Naive thymus-derived CD4-positive, alpha-beta T cell (primary cell): ENCODE data around the gene KIDINS220. TPM values are rescaled to one million over a fixed set of nuclear protein-coding genes. Genes with fewer than 3 reads are reported as not detected.

Experiments
- ATAC-seq: fragments of 150-1000 bp; cut with Tn5 transposase; 2 replicates; pipeline ENCODE4 v1.10.0; 2021; ENCODE audit warnings: mild to moderate bottlenecking, moderate library complexity
- CTCF ChIA-PET: fragments of 350-600 bp; sonication (Branson Sonifier 250); formaldehyde crosslinking; loops from one replicate; lab custom pipeline; 2021; ENCODE audit warnings: antibody characterized with exemption; lab: Charles Lee
- POLR2A ChIA-PET: fragments of 350-600 bp; sonication (Branson Sonifier 250); formaldehyde crosslinking; loops from one replicate; lab custom pipeline; 2021; ENCODE audit warnings: antibody characterized with exemption, inconsistent platforms; lab: Charles Lee
- DNase-seq, 9 donors: peaks; one replicate each; pipeline versions ENCODE4 v3.0.0 to v3.0.0-alpha.2; 2020 to 2022; ENCODE audit warnings: mixed read lengths in 1 of 9
- H3K27ac ChIP-seq: one replicate; pipeline ENCODE4 v1.7.0; 2013; ENCODE audit warnings: mild to moderate bottlenecking, low read depth, low read length, moderate library complexity
- H3K27me3 ChIP-seq, 2 donors: one replicate each; pipeline ENCODE4 v1.7.0; 2013; ENCODE audit warnings: low read length in 2 of 2, mild to moderate bottlenecking in 2 of 2, moderate library complexity in 2 of 2; ENCODE audit not compliant: control insufficient read depth in 2 of 2, insufficient read depth in 2 of 2
- H3K36me3 ChIP-seq, 3 experiments: 1 replicate in 2 of 3; 2 replicates in 1 of 3; pipeline ENCODE4 v1.7.0; 2013; ENCODE audit warnings: low read length in 3 of 3, mild to moderate bottlenecking in 3 of 3, moderate library complexity in 1 of 3; ENCODE audit not compliant: insufficient read depth in 3 of 3, control insufficient read depth in 2 of 3
- H3K4me1 ChIP-seq, 2 donors: one replicate each; pipeline ENCODE4 v1.7.0; 2013; ENCODE audit warnings: low read length in 2 of 2, mild to moderate bottlenecking in 2 of 2, moderate library complexity in 1 of 2; ENCODE audit not compliant: control insufficient read depth in 2 of 2, insufficient read depth in 2 of 2
- H3K4me3 ChIP-seq: 2 replicates; pipeline ENCODE4 v1.7.0; 2013; ENCODE audit warnings: mild to moderate bottlenecking, low read length
- H3K9me3 ChIP-seq, 3 experiments: 1 replicate in 2 of 3; 2 replicates in 1 of 3; pipeline ENCODE4 v1.7.0; 2013; ENCODE audit warnings: low read length in 3 of 3; ENCODE audit not compliant: control insufficient read depth in 2 of 3
- H3K27ac Mint-ChIP-seq, 9 donors: one replicate each; pipeline ENCODE4 v1.8.0; 2020 to 2022; ENCODE audit warnings: mixed read lengths in 9 of 9, mild to moderate bottlenecking in 8 of 9, moderate library complexity in 5 of 9, inconsistent platforms in 2 of 9
- H3K27me3 Mint-ChIP-seq, 5 donors: one replicate each; pipeline ENCODE4 v1.8.0; 2021 to 2022; ENCODE audit warnings: mixed read lengths in 5 of 5, mild to moderate bottlenecking in 1 of 5
- H3K36me3 Mint-ChIP-seq, 5 donors: one replicate each; pipeline ENCODE4 v1.8.0; 2020 to 2022; ENCODE audit warnings: mixed read lengths in 5 of 5, mild to moderate bottlenecking in 3 of 5, inconsistent platforms in 1 of 5
- H3K4me1 Mint-ChIP-seq, 7 donors: one replicate each; pipeline ENCODE4 v1.8.0; 2020 to 2022; ENCODE audit warnings: mixed read lengths in 7 of 7, mild to moderate bottlenecking in 3 of 7, inconsistent platforms in 1 of 7
- H3K4me3 Mint-ChIP-seq, 10 donors: one replicate each; pipeline ENCODE4 v1.8.0; 2020 to 2022; ENCODE audit warnings: mild to moderate bottlenecking in 10 of 10, mixed read lengths in 10 of 10, moderate library complexity in 6 of 10, inconsistent platforms in 2 of 10
- H3K9me3 Mint-ChIP-seq, 11 donors: one replicate each; pipeline ENCODE4 v1.8.0; 2020 to 2022; ENCODE audit warnings: mixed read lengths in 11 of 11, mild to moderate bottlenecking in 4 of 11, inconsistent platforms in 1 of 11, moderate library complexity in 1 of 11
- intact Hi-C, 2 donors: fragments of 100-400 bp; cut with micrococcal nuclease; formaldehyde crosslinking; loops; one replicate each; pipeline ENCODE4 v1.15.1; 2023
- polyA plus RNA-seq, 2 donors: library from polyadenylated mRNA; unstranded; fragments of 300-500 nt; fragmentation: Illumina TruSeq; gene quantifications; one replicate each; pipeline ENCODE4 v1.2.3, GENCODE V29; 2021
- total RNA-seq, 6 experiments: library from RNA in 5 of 6; stranded (reverse) in 5 of 6; gene quantifications; 1 replicate in 5 of 6; 2 replicates in 1 of 6; pipeline ENCODE4 v1.2.3 and lab custom pipeline; 2021 to 2026

KIDINS220 gene
- total and polyA plus RNA-seq, 7 experiments from 2014 or later, result 23.8 to 54.3 (median 43.0) TPM

DNA sequence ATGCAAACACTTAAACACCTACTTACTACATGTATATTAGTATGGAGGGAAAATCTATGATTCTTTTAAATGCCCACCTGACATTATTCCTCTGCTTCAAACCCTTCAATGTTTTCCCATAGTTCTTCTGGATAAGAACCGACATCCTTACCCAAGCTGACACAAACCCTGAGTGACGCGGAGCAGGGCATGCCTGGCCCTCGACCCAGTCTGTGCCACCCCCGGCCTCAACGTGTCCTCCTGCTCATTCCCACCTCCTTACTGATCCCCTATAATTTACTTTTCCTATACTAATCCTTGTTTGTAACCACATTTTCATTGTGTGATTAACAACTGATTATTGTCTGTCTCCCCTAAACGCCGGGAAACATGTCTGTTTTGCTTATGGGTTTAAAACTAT lies 17.5 kb downstream of the KIDINS220 start:
- H3K36me3 Mint-ChIP-seq, result peaks cover 0 to 47% (median 20%) of the 10 kb centered on the region in 5 donors
- ATAC-seq (no peak), DNase-seq (no peak)
- POLR2A ChIA-PET, result no interaction called here
- no peak overlapping the region for H3K4me3 ChIP-seq
- H3K9me3 ChIP-seq, result no peaks in the 10 kb centered on the region
- H3K4me1 ChIP-seq, result no peaks in the 10 kb centered on the region
- peaks cover 11 to 47% (median 12%) of the 10 kb centered on the region in 3 experiments for H3K36me3 ChIP-seq
- no peaks in the 10 kb centered on the region for H3K9me3 Mint-ChIP-seq
- intact Hi-C loops, result no loop called here
- H3K27me3 ChIP-seq, result no peaks in the 10 kb centered on the region
- H3K4me3 Mint-ChIP-seq, result no peak overlapping the region
- no peak overlapping the region for H3K27ac ChIP-seq
- H3K27ac Mint-ChIP-seq, result no peak overlapping the region
- peaks cover 0 to 5% (median 0%) of the 10 kb centered on the region in 7 donors for H3K4me1 Mint-ChIP-seq
- H3K27me3 Mint-ChIP-seq, result no peaks in the 10 kb centered on the region
- CTCF ChIA-PET, result no interaction called here

- DNase-seq, result no peak
- Mint-ChIP-seq H3K4me1 (peaks cover 0 to 5% (median 0%) of the 10 kb centered on the region in 7 donors), H3K4me3 (no peak overlapping the region), H3K36me3 (peaks cover 5 to 47% (median 21%) of the 10 kb centered on the region in 5 donors), H3K27me3 (no peaks in the 10 kb centered on the region), H3K9me3 (no peaks in the 10 kb centered on the region), H3K27ac (no peak overlapping the region)
- Histone ChIP-seq H3K4me1 (no peaks in the 10 kb centered on the region), H3K27me3 (no peaks in the 10 kb centered on the region), H3K27ac (no peak overlapping the region), H3K9me3 (no peaks in the 10 kb centered on the region), H3K36me3 (peaks cover 5 to 44% (median 11%) of the 10 kb centered on the region in 3 experiments), H3K4me3 (no peak overlapping the region)
- no peak for ATAC-seq
- ChIA-PET CTCF (interaction anchor here (0.6 kb wide), 1 partner anchor 1722 kb away, joined by 4 read pairs; no protein-coding TSS in a partner anchor), POLR2A (no interaction called here)
- intact Hi-C loops, result no loop called here
These were observed 18.2 kb downstream of the KIDINS220 start for GRCh38 chr2:8819194-8819593.

- H3K4me3 ChIP-seq, result no peak overlapping the region
- Mint-ChIP-seq H3K36me3 (peaks cover 5 to 55% (median 24%) of the 10 kb centered on the region in 5 donors), H3K27ac (no peak overlapping the region), H3K9me3 (no peaks in the 10 kb centered on the region), H3K4me3 (no peak overlapping the region), H3K4me1 (peaks cover 0 to 6% (median 0%) of the 10 kb centered on the region in 7 donors), H3K27me3 (no peaks in the 10 kb centered on the region)
- no peak for ATAC-seq
- intact Hi-C loops, result no loop called here
- H3K4me1 ChIP-seq, result no peaks in the 10 kb centered on the region
- peaks cover 9 to 53% (median 13%) of the 10 kb centered on the region in 3 experiments for H3K36me3 ChIP-seq
- no peaks in the 10 kb centered on the region for H3K9me3 ChIP-seq
- H3K27ac ChIP-seq, result no peak overlapping the region
- no peak for DNase-seq
- no peaks in the 10 kb centered on the region for H3K27me3 ChIP-seq
- ChIA-PET POLR2A (no interaction called here), CTCF (no interaction called here)
These were observed 20.2 kb downstream of the KIDINS220 start for GRCh38 chr2:8817221-8817620.

DNA sequence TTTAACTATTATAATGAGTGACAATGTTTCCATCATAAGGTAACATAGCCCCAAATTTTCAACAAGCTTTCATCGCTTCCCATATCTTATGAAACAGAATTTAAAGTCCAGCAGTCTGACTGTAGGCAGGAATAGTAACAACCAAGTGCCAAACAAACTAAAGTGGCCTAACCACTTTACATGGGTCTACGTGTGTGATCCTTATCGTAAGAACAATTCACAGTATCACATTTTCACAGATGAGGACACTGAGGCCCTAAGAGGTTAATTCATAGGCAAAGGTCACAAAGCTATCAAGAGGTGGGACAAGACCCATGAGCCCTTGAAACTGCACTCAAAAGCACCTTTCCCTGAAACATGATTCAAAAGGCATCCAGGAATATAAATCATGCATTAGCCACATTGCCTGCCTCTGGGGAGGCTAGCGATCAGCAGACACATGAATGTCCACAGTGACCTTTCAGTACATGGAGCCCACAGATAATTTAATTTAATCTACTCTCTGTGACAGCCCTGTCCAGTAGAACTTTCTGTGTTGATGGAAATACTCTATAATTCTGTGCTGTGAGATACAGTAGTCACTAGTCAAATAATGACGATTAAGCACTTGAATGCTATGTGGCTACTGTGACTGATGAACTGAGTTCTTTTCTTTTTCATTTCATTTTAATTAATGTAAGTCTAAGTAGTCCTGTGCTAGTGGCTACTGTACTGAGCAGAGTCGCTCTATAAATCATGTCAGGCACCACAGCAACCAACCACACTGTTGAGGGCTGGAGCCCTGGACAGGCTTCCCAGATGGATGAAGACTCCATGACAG lies 30.3 kb downstream of the KIDINS220 start:
- no peaks in the 10 kb centered on the region for H3K27me3 ChIP-seq
- H3K4me3 ChIP-seq, result no peak overlapping the region
- ChIA-PET CTCF (no interaction called here), POLR2A (no interaction called here)
- peaks cover 7 to 78% (median 16%) of the 10 kb centered on the region in 3 experiments for H3K36me3 ChIP-seq
- ATAC-seq, result no peak
- H3K27ac Mint-ChIP-seq, result no peak overlapping the region
- no peak overlapping the region for H3K27ac ChIP-seq
- H3K4me3 Mint-ChIP-seq, result no peak overlapping the region
- no peaks in the 10 kb centered on the region for H3K4me1 ChIP-seq
- H3K36me3 Mint-ChIP-seq, result peaks cover 41 to 74% (median 45%) of the 10 kb centered on the region in 5 donors
- H3K9me3 ChIP-seq, result no peaks in the 10 kb centered on the region
- H3K9me3 Mint-ChIP-seq, result no peaks in the 10 kb centered on the region
- no peaks in the 10 kb centered on the region for H3K27me3 Mint-ChIP-seq
- peaks cover 0 to 14% (median 4%) of the 10 kb centered on the region in 7 donors for H3K4me1 Mint-ChIP-seq
- intact Hi-C loops, result no loop called here
- DNase-seq, result no peak

DNA sequence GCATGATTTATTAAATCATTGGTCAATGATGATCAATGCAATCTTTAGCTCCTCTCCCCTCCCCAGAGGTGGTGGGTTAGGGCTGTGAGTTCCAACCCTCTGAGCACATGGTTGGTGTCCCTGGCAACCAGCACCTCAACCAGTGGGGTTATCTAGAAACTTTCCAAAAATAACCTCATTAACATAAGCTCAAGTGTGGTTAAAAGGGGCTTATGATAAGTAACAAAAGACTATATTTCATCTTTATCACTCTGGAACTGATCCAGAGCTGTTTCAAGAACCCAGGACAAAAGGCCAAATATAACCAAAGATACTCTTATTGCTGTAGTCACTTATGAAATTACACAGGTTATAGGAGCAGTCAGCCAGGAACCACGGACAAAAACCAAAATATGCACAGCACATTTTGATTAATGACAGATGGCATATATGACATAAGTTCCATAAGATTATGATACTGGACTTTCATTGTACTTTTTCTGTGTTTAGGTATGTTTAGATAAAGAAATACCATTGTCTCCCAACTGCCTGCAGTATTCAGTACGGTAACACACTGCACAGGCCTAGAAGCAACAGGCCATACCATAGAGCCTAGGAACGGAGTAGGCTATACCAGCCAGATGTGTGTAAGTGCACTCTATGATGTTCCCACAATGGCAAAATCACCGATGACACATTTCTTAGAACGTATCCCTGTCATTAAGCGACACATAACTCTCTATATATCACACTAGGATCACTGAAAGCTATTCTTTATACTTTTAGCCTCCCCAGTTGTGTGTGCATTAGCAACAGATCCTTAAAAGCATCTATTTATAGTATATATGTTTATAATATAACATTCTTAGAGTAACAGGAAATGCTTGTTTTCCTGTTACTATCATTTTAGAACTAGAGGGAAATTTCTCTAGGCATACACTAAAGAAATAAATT lies 31.9 kb downstream of the KIDINS220 start:
- Mint-ChIP-seq H3K4me3 (no peak overlapping the region), H3K9me3 (no peaks in the 10 kb centered on the region), H3K4me1 (peaks cover 0 to 16% (median 7%) of the 10 kb centered on the region in 7 donors), H3K27ac (peak overlapping the region in 1 of 9 donors; percentile 9), H3K27me3 (no peaks in the 10 kb centered on the region), H3K36me3 (peaks cover 37 to 71% (median 43%) of the 10 kb centered on the region in 5 donors)
- CTCF ChIA-PET, result no interaction called here
- ATAC-seq (no peak), DNase-seq (no peak)
- intact Hi-C loops, result no loop called here
- Histone ChIP-seq H3K4me3 (no peak overlapping the region), H3K36me3 (peaks cover 0 to 81% (median 21%) of the 10 kb centered on the region in 3 experiments), H3K4me1 (no peaks in the 10 kb centered on the region), H3K27me3 (no peaks in the 10 kb centered on the region), H3K9me3 (no peaks in the 10 kb centered on the region), H3K27ac (no peak overlapping the region)
- POLR2A ChIA-PET, result no interaction called here

- POLR2A ChIA-PET, result no interaction called here
- intact Hi-C loops, result no loop called here
- Histone ChIP-seq H3K36me3 (peaks cover 0 to 82% (median 18%) of the 10 kb centered on the region in 3 experiments), H3K27me3 (no peaks in the 10 kb centered on the region), H3K9me3 (no peaks in the 10 kb centered on the region), H3K4me1 (no peaks in the 10 kb centered on the region), H3K27ac (no peak overlapping the region), H3K4me3 (no peak overlapping the region)
- H3K36me3 Mint-ChIP-seq, result peaks cover 28 to 75% (median 48%) of the 10 kb centered on the region in 5 donors
- no peaks in the 10 kb centered on the region for H3K27me3 Mint-ChIP-seq
- CTCF ChIA-PET, result no interaction called here
- ATAC-seq, result no peak
- H3K4me1 Mint-ChIP-seq, result peaks cover 3 to 13% (median 8%) of the 10 kb centered on the region in 7 donors
- no peaks in the 10 kb centered on the region for H3K9me3 Mint-ChIP-seq
- DNase-seq, result peak in 1 of 9 donors; percentile 42
- no peak overlapping the region for H3K4me3 Mint-ChIP-seq
- peak overlapping the region in 3 of 9 donors; percentile 3 to 63 (median 14) for H3K27ac Mint-ChIP-seq
These were observed 33.6 kb downstream of the KIDINS220 start for GRCh38 chr2:8803658-8804379.
